Spleen (tissue), 11 donors: ENCODE results near the gene GALNT15. TPM values are rescaled to one million over a fixed set of nuclear protein-coding genes. Genes with fewer than 3 reads are reported as not detected.

ENCODE experiments used
- DNase-seq: peaks from one replicate; pipeline ENCODE4 v3.0.0-alpha.2; 2020
- H3K27ac ChIP-seq, 8 donors: fragments of 200-600 bp; sonication (generic) in 7 of 8; 1 replicate in 4 of 8; 2 replicates in 4 of 8; pipeline versions ENCODE4 v1.5.0 to v1.8.0; 2016 to 2021; ENCODE audit warnings: inconsistent platforms in 4 of 8, mild to moderate bottlenecking in 4 of 8, moderate library complexity in 1 of 8
- H3K27me3 ChIP-seq, 7 donors: fragments of 200-600 bp; sonication (generic) in 6 of 7; replicated peaks in 1 of 7; 1 replicate in 4 of 7; 2 replicates in 3 of 7; pipeline versions ENCODE4 v1.5.0 to v1.8.0; 2016 to 2021; ENCODE audit warnings: inconsistent platforms in 3 of 7, mild to moderate bottlenecking in 1 of 7
- H3K36me3 ChIP-seq, 6 donors: fragments of 200-600 bp; sonication (generic) in 5 of 6; 1 replicate in 4 of 6; 2 replicates in 2 of 6; pipeline versions ENCODE4 v1.5.0 to v1.8.0; 2016 to 2021; ENCODE audit warnings: inconsistent platforms in 2 of 6
- H3K4me1 ChIP-seq, 6 donors: fragments of 200-600 bp; sonication (generic) in 5 of 6; 1 replicate in 3 of 6; 2 replicates in 3 of 6; pipeline versions ENCODE4 v1.5.0 to v1.8.0; 2016 to 2021; ENCODE audit warnings: inconsistent platforms in 3 of 6
- H3K4me3 ChIP-seq, 8 donors: fragments of 200-600 bp; sonication (generic) in 7 of 8; 1 replicate in 4 of 8; 2 replicates in 4 of 8; pipeline versions ENCODE4 v1.5.0 to v1.8.0; 2016 to 2021; ENCODE audit warnings: inconsistent platforms in 4 of 8, mild to moderate bottlenecking in 4 of 8, moderate library complexity in 2 of 8
- H3K9me3 ChIP-seq, 8 donors: fragments of 200-600 bp; sonication (generic) in 7 of 8; 1 replicate in 4 of 8; 2 replicates in 4 of 8; pipeline versions ENCODE4 v1.5.0 to v1.8.0; 2016 to 2021; ENCODE audit warnings: inconsistent platforms in 4 of 8
- POLR2A ChIP-seq, 3 donors: fragments of 450-650 bp; IDR thresholded peaks; one replicate each; pipeline ENCODE4 v1.5.1; 2017; ENCODE audit warnings: antibody characterized with exemption in 3 of 3, mild to moderate bottlenecking in 1 of 3
- POLR2AphosphoS5 ChIP-seq, 3 donors: sonication (generic); formaldehyde crosslinking; IDR thresholded peaks; one replicate each; pipeline ENCODE4 v1.5.1; 2017; ENCODE audit warnings: antibody characterized with exemption in 3 of 3
- WGBS, 5 donors: extraction: QIAGEN DNeasy Blood & Tissue Kit in 3 of 5; methylation state at CpG; one replicate each; pipeline versions ENCODE4 v1.1.5 to v1.1.7; 2013 to 2018; 5-methylcytosine and 5-hydroxymethylcytosine counted together
- intact Hi-C: fragments of 100-400 bp; cut with DNase I; formaldehyde crosslinking; loops from one replicate; pipeline ENCODE4 v1.15.0; 2023; ENCODE audit warnings: low total_unique reads
- polyA plus RNA-seq, 3 donors: library from polyadenylated mRNA; stranded (reverse); fragments of 200-250 nt; gene quantifications; one replicate each; pipeline ENCODE4 v1.2.1, GENCODE V29; 2013
- total RNA-seq, 7 donors: library from RNA; depleted of rRNA in 3 of 7; stranded (reverse); fragments of >200 nt in 3 of 7; fragmentation: NEBNext Ultra II Directional in 4 of 7; extraction: Animal tissue kit (Norgen Biotek cat#: 25700) in 4 of 7; gene quantifications; one replicate each; pipeline versions ENCODE4 v1.1.0 to v1.2.1, GENCODE V29; 2016 to 2021
- TF ChIP-seq, protein P1 (sequence below), 11 experiments: fragments of 200-600 bp in 7 of 11; fragments of 450-650 bp in 4 of 11; sonication (generic) in 4 of 11; IDR thresholded peaks in 8 of 11; conservative IDR thresholded peaks in 3 of 11; 1 replicate in 7 of 11; 2 replicates in 4 of 11; pipeline versions ENCODE4 v1.4.0 to v1.8.0; 2016 to 2021; ENCODE audit warnings: antibody characterized with exemption in 11 of 11, inconsistent platforms in 4 of 11, mild to moderate bottlenecking in 1 of 11
- donor health status: healthy with polysubstance abuse.
- donor health status: DM: no; HTN: no; CAD: no; lungs with moderate emphysema.
- donor health status: DM: no; HTN: no; CAD: no.
- donor health status: Bipolar disorder and iron deficiency.
- donor health status: healthy.
- donor health status: DM: no; HTN: no; CAD: no.
- donor health status: DM: yes; HTN: yes; CAD: no.

GALNT15 gene
- total and polyA plus RNA-seq, 10 donors: 2.5 to 147 (median 42.1) TPM

DNA sequence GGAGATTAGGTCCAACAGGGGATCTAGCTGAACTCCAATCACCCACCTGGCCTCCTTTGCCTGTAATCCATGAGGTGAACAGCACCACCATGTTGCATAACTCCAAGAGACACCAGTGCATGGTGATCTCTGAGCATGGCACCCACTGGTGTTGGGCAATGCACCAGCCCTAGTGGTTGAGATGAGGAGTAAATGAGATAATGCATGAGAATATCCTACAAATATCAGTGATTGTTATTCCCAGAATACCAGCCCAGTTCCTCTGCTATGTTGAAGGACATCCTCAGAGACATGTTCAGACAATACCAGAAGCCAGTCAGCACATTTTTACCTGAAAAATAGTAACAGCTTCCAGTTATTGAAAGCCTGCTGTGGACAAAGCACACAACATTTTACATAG, 14.7 kb downstream of the GALNT15 start:
- no peak overlapping the region for H3K4me3 ChIP-seq
- TF ChIP-seq, protein P1, sequence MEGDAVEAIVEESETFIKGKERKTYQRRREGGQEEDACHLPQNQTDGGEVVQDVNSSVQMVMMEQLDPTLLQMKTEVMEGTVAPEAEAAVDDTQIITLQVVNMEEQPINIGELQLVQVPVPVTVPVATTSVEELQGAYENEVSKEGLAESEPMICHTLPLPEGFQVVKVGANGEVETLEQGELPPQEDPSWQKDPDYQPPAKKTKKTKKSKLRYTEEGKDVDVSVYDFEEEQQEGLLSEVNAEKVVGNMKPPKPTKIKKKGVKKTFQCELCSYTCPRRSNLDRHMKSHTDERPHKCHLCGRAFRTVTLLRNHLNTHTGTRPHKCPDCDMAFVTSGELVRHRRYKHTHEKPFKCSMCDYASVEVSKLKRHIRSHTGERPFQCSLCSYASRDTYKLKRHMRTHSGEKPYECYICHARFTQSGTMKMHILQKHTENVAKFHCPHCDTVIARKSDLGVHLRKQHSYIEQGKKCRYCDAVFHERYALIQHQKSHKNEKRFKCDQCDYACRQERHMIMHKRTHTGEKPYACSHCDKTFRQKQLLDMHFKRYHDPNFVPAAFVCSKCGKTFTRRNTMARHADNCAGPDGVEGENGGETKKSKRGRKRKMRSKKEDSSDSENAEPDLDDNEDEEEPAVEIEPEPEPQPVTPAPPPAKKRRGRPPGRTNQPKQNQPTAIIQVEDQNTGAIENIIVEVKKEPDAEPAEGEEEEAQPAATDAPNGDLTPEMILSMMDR (IDR thresholded peaks at IDR 0.05 in 8 of 11, conservative IDR thresholded peaks at IDR 0.05 in 3 of 11): no peak
- TF ChIP-seq POLR2A (IDR thresholded peaks at IDR 0.05) (no peak), POLR2AphosphoS5 (IDR thresholded peaks at IDR 0.05) (no peak)
- H3K27ac ChIP-seq: peak overlapping the region in 2 of 8 donors; percentile 30
- no peaks in the 10 kb centered on the region for H3K27me3 ChIP-seq
- H3K9me3 ChIP-seq: no peaks in the 10 kb centered on the region
- DNase-seq: no peak
- peaks cover 0 to 1% (median 0%) of the 10 kb centered on the region in 6 donors for H3K4me1 ChIP-seq
- intact Hi-C loops: no loop called here
- H3K36me3 ChIP-seq: no peaks in the 10 kb centered on the region

DNA sequence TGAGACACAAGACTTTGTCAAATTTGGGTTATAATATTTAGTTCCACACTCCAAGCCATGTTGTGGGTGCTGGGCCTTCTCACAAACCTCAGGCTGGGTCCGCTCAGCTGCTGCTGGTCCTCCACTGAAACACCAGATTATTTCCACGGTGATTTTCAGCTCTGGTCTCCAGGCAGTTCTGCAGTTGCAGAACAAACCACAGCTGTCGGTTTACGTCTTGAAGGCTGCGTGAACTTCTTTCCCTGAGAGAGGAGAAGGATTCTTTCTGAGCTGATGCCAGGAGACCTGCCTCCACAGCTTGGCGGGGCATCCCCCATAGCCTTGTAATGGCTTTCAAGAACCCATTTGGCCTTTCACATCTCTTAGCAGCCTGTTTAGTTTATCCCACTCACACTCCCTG, 16.2 kb downstream of the GALNT15 start:
- H3K27me3 ChIP-seq: no peaks in the 10 kb centered on the region
- DNase-seq: no peak
- no peak overlapping the region for H3K27ac ChIP-seq
- TF ChIP-seq, protein P1 (IDR thresholded peaks at IDR 0.05 in 8 of 11, conservative IDR thresholded peaks at IDR 0.05 in 3 of 11): no peak
- no peaks in the 10 kb centered on the region for H3K4me1 ChIP-seq
- WGBS, 5 donors: 79 to 87% (median 82%) methylated on average over 6 of the region's 6 CpGs
- intact Hi-C loops: no loop called here
- H3K36me3 ChIP-seq: peaks cover 0 to 2% (median 0%) of the 10 kb centered on the region in 6 donors
- H3K4me3 ChIP-seq: no peak overlapping the region
- H3K9me3 ChIP-seq: no peaks in the 10 kb centered on the region

GRCh38 chr3:16191591-16191990, 17.1 kb downstream of the GALNT15 start:
- Histone ChIP-seq H3K4me3 (no peak overlapping the region), H3K27ac (no peak overlapping the region), H3K4me1 (no peaks in the 10 kb centered on the region), H3K9me3 (no peaks in the 10 kb centered on the region), H3K27me3 (no peaks in the 10 kb centered on the region), H3K36me3 (peaks cover 0 to 8% (median 0%) of the 10 kb centered on the region in 6 donors)
- no peak for DNase-seq
- intact Hi-C loops: no loop called here
- TF ChIP-seq POLR2A (IDR thresholded peaks at IDR 0.05) (no peak), POLR2AphosphoS5 (IDR thresholded peaks at IDR 0.05) (no peak)
- TF ChIP-seq, protein P1 (IDR thresholded peaks at IDR 0.05 in 8 of 11, conservative IDR thresholded peaks at IDR 0.05 in 3 of 11): no peak

GRCh38 chr3:16192176-16192811, 17.8 kb downstream of the GALNT15 start:
- intact Hi-C loops: no loop called here
- TF ChIP-seq POLR2AphosphoS5 (IDR thresholded peaks at IDR 0.05): no peak
- TF ChIP-seq, protein P1 (IDR thresholded peaks at IDR 0.05 in 8 of 11, conservative IDR thresholded peaks at IDR 0.05 in 3 of 11): no peak
- no peak for TF ChIP-seq POLR2A (IDR thresholded peaks at IDR 0.05)

More at GRCh38 chr3:16192176-16192811, 17.8 kb downstream of the GALNT15 start:
- WGBS, 5 donors: 75 to 86% (median 79%) methylated on average over 5 of the region's 5 CpGs
- DNase-seq: no peak
- H3K4me1 ChIP-seq: no peaks in the 10 kb centered on the region
- H3K27ac ChIP-seq: no peak overlapping the region
- H3K4me3 ChIP-seq: no peak overlapping the region
- H3K9me3 ChIP-seq: no peaks in the 10 kb centered on the region
- H3K27me3 ChIP-seq: no peaks in the 10 kb centered on the region
- peaks cover 0 to 15% (median 0%) of the 10 kb centered on the region in 6 donors for H3K36me3 ChIP-seq
